ENCODE results near the gene TAF3.

The TAF3 gene

GRCh38 chr10:8054494-8055407 lies 236.4 kb downstream of the TAF3 start, which contains the start of gene GATA3:
GATA3 (plus strand) TSS chr10:8054688; CDS start chr10:8055656, 968 bp downstream.
- TF ChIP-seq GATA3 (IDR thresholded peaks at IDR 0.05; ENCODE audit: low read depth, low read length) (no peak), GATA2 (IDR thresholded peaks at IDR 0.05; ENCODE audit: low read depth, low read length) (no peak)

GRCh38 chr10:8055420-8056349 lies 237.4 kb downstream of the TAF3 start:
- TF ChIP-seq GATA2 (IDR thresholded peaks at IDR 0.05; ENCODE audit: low read depth, low read length): no peak
- TF ChIP-seq GATA3 (IDR thresholded peaks at IDR 0.05; ENCODE audit: low read depth, low read length): no peak

- TF ChIP-seq GATA2 (IDR thresholded peaks at IDR 0.05; ENCODE audit: low read depth, low read length) (no peak), GATA3 (IDR thresholded peaks at IDR 0.05; ENCODE audit: low read depth, low read length) (no peak)
Measured at GRCh38 chr10:8056378-8056777, 238.1 kb downstream of the TAF3 start.

- TF ChIP-seq GATA2 (IDR thresholded peaks at IDR 0.05; ENCODE audit: low read depth, low read length) (no peak), GATA3 (IDR thresholded peaks at IDR 0.05; ENCODE audit: low read depth, low read length) (no peak)
Measured at GRCh38 chr10:8056871-8057331, 238.6 kb downstream of the TAF3 start.

- TF ChIP-seq GATA3 (IDR thresholded peaks at IDR 0.05; ENCODE audit: low read depth, low read length) (no peak), GATA2 (IDR thresholded peaks at IDR 0.05; ENCODE audit: low read depth, low read length) (no peak)
Measured at GRCh38 chr10:8057636-8058273, 239.4 kb downstream of the TAF3 start.

GRCh38 chr10:8058274-8059111 lies 240.2 kb downstream of the TAF3 start:
- TF ChIP-seq GATA2 (IDR thresholded peaks at IDR 0.05; ENCODE audit: low read depth, low read length): no peak
- no peak for TF ChIP-seq GATA3 (IDR thresholded peaks at IDR 0.05; ENCODE audit: low read depth, low read length)

- TF ChIP-seq GATA3 (IDR thresholded peaks at IDR 0.05; ENCODE audit: low read depth, low read length): no peak
- no peak for TF ChIP-seq GATA2 (IDR thresholded peaks at IDR 0.05; ENCODE audit: low read depth, low read length)
Measured at GRCh38 chr10:8059191-8059936, 241.1 kb downstream of the TAF3 start.

- TF ChIP-seq GATA2 (IDR thresholded peaks at IDR 0.05; ENCODE audit: low read depth, low read length) (no peak), GATA3 (IDR thresholded peaks at IDR 0.05; ENCODE audit: low read depth, low read length) (no peak)
Measured at GRCh38 chr10:8060010-8060703, 241.9 kb downstream of the TAF3 start.

- TF ChIP-seq GATA3 (IDR thresholded peaks at IDR 0.05; ENCODE audit: low read depth, low read length) (no peak), GATA2 (IDR thresholded peaks at IDR 0.05; ENCODE audit: low read depth, low read length) (no peak)
Measured at GRCh38 chr10:8060704-8061121, 242.4 kb downstream of the TAF3 start.

GRCh38 chr10:8061274-8062211 lies 243.2 kb downstream of the TAF3 start:
- TF ChIP-seq GATA3 (IDR thresholded peaks at IDR 0.05; ENCODE audit: low read depth, low read length) (no peak), GATA2 (IDR thresholded peaks at IDR 0.05; ENCODE audit: low read depth, low read length) (no peak)
